GM12801 (cell line): ENCODE measurements around the gene CDK17.

Experiments used
- CTCF ChIP-seq: IDR thresholded peaks from one replicate; pipeline ENCODE4 v1.5.1; 2011; ENCODE audit warnings: control low read depth; ENCODE audit not compliant: insufficient read length; ENCODE audit errors: extremely low read depth

The CDK17 gene

DNA sequence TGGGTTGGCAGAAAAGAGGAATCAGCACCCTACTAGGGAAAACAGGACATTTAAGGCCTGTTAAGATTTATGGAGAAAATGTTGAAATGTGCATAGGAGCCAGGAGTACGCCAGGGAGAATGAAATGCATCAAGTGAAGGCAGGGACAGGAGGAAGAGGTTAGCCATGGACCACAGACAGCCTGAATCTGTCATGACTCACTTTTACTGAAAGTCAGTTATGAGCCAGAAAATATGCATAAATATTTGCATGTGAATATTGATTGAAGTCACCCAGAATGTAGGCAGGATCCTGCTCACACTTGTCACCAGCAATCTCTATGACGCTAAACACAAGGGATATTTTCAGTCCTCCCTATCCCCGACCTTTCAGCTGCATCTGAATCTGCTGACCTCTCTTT is 25.1 kb upstream of the CDK17 start:
- TF ChIP-seq CTCF: no peak

GRCh38 chr12:96424601-96425000 is 24.4 kb upstream of the CDK17 start:
- no peak for TF ChIP-seq CTCF

- TF ChIP-seq CTCF: no peak
Measured at GRCh38 chr12:96422192-96422591, 22.0 kb upstream of the CDK17 start.

GRCh38 chr12:96421014-96421413 is 20.8 kb upstream of the CDK17 start:
- no peak for TF ChIP-seq CTCF

GRCh38 chr12:96420277-96420835 is 20.1 kb upstream of the CDK17 start:
- no peak for TF ChIP-seq CTCF

DNA sequence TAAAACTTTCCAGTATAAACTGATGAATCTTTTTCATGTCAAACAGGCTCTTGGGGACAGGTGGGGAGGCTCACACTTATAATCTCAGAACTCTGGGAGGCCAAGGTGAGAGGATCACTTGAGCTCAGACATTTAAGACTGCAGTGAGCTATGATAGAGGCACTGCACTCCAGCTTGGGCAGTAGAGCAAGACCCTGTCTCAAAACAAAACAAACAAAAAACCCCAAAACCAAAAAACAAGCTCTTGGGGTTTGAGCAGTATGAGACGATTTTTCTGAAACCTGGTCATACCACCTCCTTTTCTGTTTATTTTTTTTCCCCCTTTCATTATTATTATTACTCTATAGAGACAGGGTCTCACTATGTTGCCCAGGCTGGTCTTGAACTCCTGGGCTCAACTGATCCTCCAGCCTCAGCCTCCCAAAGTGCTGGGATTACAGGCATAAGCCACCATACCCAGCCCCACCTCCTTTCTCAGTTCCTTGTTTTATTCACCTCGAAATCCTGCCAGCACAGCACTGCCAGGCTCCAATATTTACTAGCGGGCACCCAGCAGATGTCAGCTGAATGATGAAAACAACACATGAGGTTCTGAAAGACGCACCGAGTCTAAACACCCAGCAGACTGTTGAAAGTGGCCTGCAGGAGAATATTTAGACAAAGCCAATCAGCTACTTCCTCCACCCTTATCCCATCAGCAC is 19.5 kb upstream of the CDK17 start:
- TF ChIP-seq CTCF: no peak

GRCh38 chr12:96416033-96416799 is 16.0 kb upstream of the CDK17 start:
- no peak for TF ChIP-seq CTCF
